Progenitor cell of endocrine pancreas (in vitro differentiated cells): Measurements from ENCODE around the gene WDR19. TPM values are rescaled to one million over a fixed set of nuclear protein-coding genes. Genes with fewer than 3 reads are reported as not detected.

Experiments
- DNase-seq: peaks from one replicate; pipeline ENCODE4 v3.0.0; 2021; ENCODE audit warnings: low spot score; ENCODE audit not compliant: unreplicated experiment
- H3K27ac Mint-ChIP-seq: 2 replicates; pipeline ENCODE4 v1.8.0; 2021; ENCODE audit warnings: mild to moderate bottlenecking, moderate library complexity, mixed read lengths
- H3K27me3 Mint-ChIP-seq: 2 replicates; pipeline ENCODE4 v1.8.0; 2021; ENCODE audit warnings: mixed read lengths
- H3K36me3 Mint-ChIP-seq: 2 replicates; pipeline ENCODE4 v1.8.0; 2022; ENCODE audit warnings: mixed read lengths; ENCODE audit not compliant: insufficient read depth
- H3K4me1 Mint-ChIP-seq: 2 replicates; pipeline ENCODE4 v1.8.0; 2021; ENCODE audit warnings: low read depth, mixed read lengths
- H3K4me3 Mint-ChIP-seq: 2 replicates; pipeline ENCODE4 v1.8.0; 2021; ENCODE audit warnings: low read depth, mild to moderate bottlenecking, moderate library complexity, mixed read lengths
- H3K9me3 Mint-ChIP-seq: 2 replicates; pipeline ENCODE4 v1.8.0; 2021; ENCODE audit warnings: low read depth, mixed read lengths
- total RNA-seq: library from RNA; stranded (reverse); gene quantifications from 2 replicates; pipeline ENCODE4 v1.2.1, GENCODE V29; 2021
- TF ChIP-seq, protein P1 (sequence below): fragments of 200-600 bp; sonication (generic); IDR thresholded peaks from one replicate; pipeline ENCODE4 v1.5.0; 2021; ENCODE audit warnings: antibody characterized with exemption, mild to moderate bottlenecking; ENCODE audit not compliant: unreplicated experiment

Gene WDR19
- total RNA-seq, 1 donor from 2014 or later: 81.3 TPM

DNA sequence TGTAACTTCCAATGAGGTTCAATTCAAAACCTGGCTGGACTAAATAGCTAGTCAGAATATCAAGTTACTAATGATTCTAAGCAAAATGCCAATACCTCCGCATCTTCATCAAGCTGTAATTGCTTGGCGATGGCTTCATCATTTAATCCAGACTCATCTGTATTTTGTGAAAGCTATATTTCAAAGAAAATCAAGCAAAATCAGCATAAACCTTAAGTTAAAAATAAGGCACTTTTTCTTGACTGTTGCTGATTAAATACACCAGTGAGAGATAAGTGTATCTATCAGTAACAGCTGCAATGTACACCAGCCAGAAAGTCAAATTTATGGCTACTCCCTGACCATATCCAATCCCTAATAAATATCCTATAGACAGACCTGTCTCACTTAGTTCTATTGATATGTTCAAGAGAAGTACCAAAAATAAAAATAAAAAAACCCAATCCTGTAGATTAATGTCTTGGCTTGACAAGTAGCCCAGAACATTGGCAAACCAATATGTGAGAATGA lies 144.2 kb downstream of the WDR19 start:
- Mint-ChIP-seq H3K27me3 (no peaks in the 10 kb centered on the region), H3K4me1 (peaks cover 11% of the 10 kb centered on the region), H3K4me3 (no peak overlapping the region), H3K9me3 (no peaks in the 10 kb centered on the region), H3K27ac (no peak overlapping the region), H3K36me3 (peaks cover 18% of the 10 kb centered on the region)
- TF ChIP-seq, protein P1, sequence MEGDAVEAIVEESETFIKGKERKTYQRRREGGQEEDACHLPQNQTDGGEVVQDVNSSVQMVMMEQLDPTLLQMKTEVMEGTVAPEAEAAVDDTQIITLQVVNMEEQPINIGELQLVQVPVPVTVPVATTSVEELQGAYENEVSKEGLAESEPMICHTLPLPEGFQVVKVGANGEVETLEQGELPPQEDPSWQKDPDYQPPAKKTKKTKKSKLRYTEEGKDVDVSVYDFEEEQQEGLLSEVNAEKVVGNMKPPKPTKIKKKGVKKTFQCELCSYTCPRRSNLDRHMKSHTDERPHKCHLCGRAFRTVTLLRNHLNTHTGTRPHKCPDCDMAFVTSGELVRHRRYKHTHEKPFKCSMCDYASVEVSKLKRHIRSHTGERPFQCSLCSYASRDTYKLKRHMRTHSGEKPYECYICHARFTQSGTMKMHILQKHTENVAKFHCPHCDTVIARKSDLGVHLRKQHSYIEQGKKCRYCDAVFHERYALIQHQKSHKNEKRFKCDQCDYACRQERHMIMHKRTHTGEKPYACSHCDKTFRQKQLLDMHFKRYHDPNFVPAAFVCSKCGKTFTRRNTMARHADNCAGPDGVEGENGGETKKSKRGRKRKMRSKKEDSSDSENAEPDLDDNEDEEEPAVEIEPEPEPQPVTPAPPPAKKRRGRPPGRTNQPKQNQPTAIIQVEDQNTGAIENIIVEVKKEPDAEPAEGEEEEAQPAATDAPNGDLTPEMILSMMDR: no peak
- DNase-seq: no peak

DNA sequence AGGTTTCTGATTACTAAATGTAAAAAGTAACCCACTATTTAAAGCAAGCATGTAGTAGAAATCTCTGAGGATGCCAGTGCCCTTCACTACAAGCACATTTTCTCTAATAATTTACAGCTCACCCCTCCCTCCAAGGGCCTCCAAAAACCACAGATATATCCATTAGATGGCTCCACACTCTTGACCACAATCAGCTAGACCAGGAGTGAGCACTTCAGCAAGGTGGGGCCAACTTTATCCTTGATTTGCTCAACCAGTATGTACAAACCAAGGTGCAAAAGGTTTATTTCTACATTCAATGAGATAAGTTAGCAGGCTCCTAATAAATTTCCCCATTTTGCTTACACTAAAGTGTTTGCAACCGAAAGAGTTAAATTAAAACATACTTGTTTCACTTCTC lies 148.0 kb downstream of the WDR19 start:
- TF ChIP-seq, protein P1: no peak
- H3K36me3 Mint-ChIP-seq: peaks cover 15% of the 10 kb centered on the region
- H3K9me3 Mint-ChIP-seq: no peaks in the 10 kb centered on the region
- H3K4me3 Mint-ChIP-seq: no peak overlapping the region
- H3K4me1 Mint-ChIP-seq: peaks cover 7% of the 10 kb centered on the region
- DNase-seq: no peak
- H3K27ac Mint-ChIP-seq: no peak overlapping the region
- no peaks in the 10 kb centered on the region for H3K27me3 Mint-ChIP-seq

DNA sequence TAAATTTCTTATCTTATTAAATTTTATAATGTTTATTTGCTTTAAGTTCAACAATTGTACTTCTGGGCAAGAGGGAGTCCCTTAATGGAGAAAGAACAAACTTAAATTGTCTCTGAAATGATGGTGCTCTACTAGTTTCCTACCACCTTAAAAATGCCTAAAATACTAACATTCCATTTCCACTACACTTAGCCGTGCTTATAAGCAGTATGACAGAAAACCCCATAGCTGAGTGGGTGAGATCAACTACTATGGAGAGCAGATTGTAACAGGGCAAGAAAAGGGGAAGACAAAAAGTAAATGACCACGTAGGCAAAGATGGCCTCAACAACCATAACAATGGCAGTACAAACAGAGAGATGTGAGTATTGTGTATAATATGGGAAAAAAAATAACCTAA lies 148.9 kb downstream of the WDR19 start:
- H3K27me3 Mint-ChIP-seq: no peaks in the 10 kb centered on the region
- DNase-seq: no peak
- H3K4me1 Mint-ChIP-seq: peaks cover 7% of the 10 kb centered on the region
- H3K27ac Mint-ChIP-seq: no peak overlapping the region
- H3K4me3 Mint-ChIP-seq: no peak overlapping the region
- H3K9me3 Mint-ChIP-seq: no peaks in the 10 kb centered on the region
- peaks cover 13% of the 10 kb centered on the region for H3K36me3 Mint-ChIP-seq
- TF ChIP-seq, protein P1: no peak

Other genes starting within 250 kb of the WDR19 start
- gene TMEM156, start 150.1 kb upstream of the WDR19 start, total RNA-seq: not detected in 2 replicates
- 44.8 and 49.8 TPM in 2 replicates for gene KLHL5, start 120.3 kb upstream of the WDR19 start, total RNA-seq
- 46.8 and 58.6 TPM in 2 replicates for gene RFC1, start 183.8 kb downstream of the WDR19 start, total RNA-seq
- 0.36 and 0.43 TPM in 2 replicates for gene KLB, start 224.4 kb downstream of the WDR19 start, total RNA-seq